GM23338 (cell line): ENCODE measurements around the gene HOXB3. TPM values are rescaled to one million over a fixed set of nuclear protein-coding genes. Genes with fewer than 3 reads are reported as not detected.

Source experiments
- ATAC-seq: fragments of 200-7000 bp; cut with Tn5 transposase; 3 replicates; pipeline ENCODE4 v1.9.1; 2020
- DNase-seq: peaks from one replicate; pipeline ENCODE4 v3.0.0-alpha.2; 2015; ENCODE audit warnings: low spot score
- H2AFZ ChIP-seq: fragments of 200-600 bp; sonication (generic); 2 replicates; pipeline ENCODE4 v1.8.0; 2016; ENCODE audit warnings: antibody characterized with exemption, mild to moderate bottlenecking, moderate library complexity
- H3F3A ChIP-seq: fragments of 200-600 bp; sonication (generic); replicated peaks from 2 replicates; pipeline ENCODE4 v1.8.0; 2017; ENCODE audit warnings: antibody characterized with exemption, mixed run types, low read depth
- H3K27ac ChIP-seq: fragments of 200-600 bp; sonication (generic); 2 replicates; pipeline ENCODE4 v1.6.1; 2016; ENCODE audit warnings: low read depth
- H3K27me3 ChIP-seq: fragments of 200-600 bp; sonication (generic); 2 replicates; pipeline ENCODE4 v1.8.0; 2016; ENCODE audit warnings: mild to moderate bottlenecking, mixed run types, moderate library complexity; ENCODE audit not compliant: insufficient read depth
- H3K36me3 ChIP-seq: fragments of 200-600 bp; sonication (generic); 2 replicates; pipeline ENCODE4 v1.8.0; 2016; ENCODE audit warnings: mild to moderate bottlenecking; ENCODE audit not compliant: insufficient read depth
- H3K4me1 ChIP-seq: fragments of 200-600 bp; sonication (generic); 2 replicates; pipeline ENCODE4 v1.8.0; 2016; ENCODE audit warnings: mild to moderate bottlenecking, moderate library complexity; ENCODE audit not compliant: insufficient read depth
- H3K4me2 ChIP-seq: fragments of 200-600 bp; sonication (generic); 2 replicates; pipeline ENCODE4 v1.7.1; 2017; ENCODE audit warnings: mixed run types
- H3K4me3 ChIP-seq: fragments of 200-600 bp; sonication (generic); 2 replicates; pipeline ENCODE4 v1.6.1; 2016; ENCODE audit warnings: mixed run types
- H3K79me2 ChIP-seq: fragments of 200-600 bp; sonication (generic); replicated peaks from 2 replicates; pipeline ENCODE4 v1.8.0; 2017; ENCODE audit warnings: mild to moderate bottlenecking; ENCODE audit not compliant: insufficient read depth
- H3K9me2 ChIP-seq: fragments of 200-600 bp; sonication (generic); 2 replicates; pipeline ENCODE4 v1.8.0; 2017; ENCODE audit not compliant: insufficient read depth
- H4K20me1 ChIP-seq: fragments of 200-600 bp; sonication (generic); replicated peaks from 2 replicates; pipeline ENCODE4 v1.8.0; 2017; ENCODE audit warnings: mild to moderate bottlenecking; ENCODE audit not compliant: insufficient read depth
- H3K27ac Mint-ChIP-seq: 2 replicates; pipeline ENCODE4 v1.8.0; 2020; ENCODE audit warnings: inconsistent platforms, mild to moderate bottlenecking, moderate library complexity, mixed read lengths
- H3K27me3 Mint-ChIP-seq: 3 replicates; pipeline ENCODE4 v1.8.0; 2022; ENCODE audit warnings: low read depth, mild to moderate bottlenecking, moderate library complexity, mixed read lengths, inconsistent platforms; ENCODE audit not compliant: insufficient read depth, poor library complexity
- H3K36me3 Mint-ChIP-seq: 3 replicates; pipeline ENCODE4 v1.8.0; 2021; ENCODE audit warnings: low read depth, mild to moderate bottlenecking, inconsistent platforms, moderate library complexity, mixed read lengths
- H3K4me1 Mint-ChIP-seq: 3 replicates; pipeline ENCODE4 v1.8.0; 2020; ENCODE audit warnings: mild to moderate bottlenecking, inconsistent platforms, mixed read lengths
- H3K4me3 Mint-ChIP-seq: 3 replicates; pipeline ENCODE4 v1.8.0; 2021; ENCODE audit warnings: moderate library complexity, mild to moderate bottlenecking, inconsistent platforms, mixed read lengths
- H3K9me3 Mint-ChIP-seq: 3 replicates; pipeline ENCODE4 v1.8.0; 2020; ENCODE audit warnings: moderate library complexity, mild to moderate bottlenecking, inconsistent platforms, mixed read lengths
- CTCF ChIP-seq, 2 experiments: fragments of 200-600 bp in 1 of 2; sonication (generic) in 1 of 2; conservative IDR thresholded peaks; 2 replicates each; pipeline versions ENCODE4 v1.5.1 to v1.6.1; 2016 to 2017; ENCODE audit warnings: antibody characterized with exemption in 2 of 2, low read depth in 2 of 2, mild to moderate bottlenecking in 2 of 2, moderate library complexity in 1 of 2
- EZH2 ChIP-seq: fragments of 200-600 bp; sonication (generic); IDR thresholded peaks from one replicate; pipeline ENCODE4 v1.8.0; 2017; ENCODE audit warnings: antibody characterized with exemption, mild to moderate bottlenecking, low read depth; ENCODE audit not compliant: unreplicated experiment
- EZH2phosphoT487 ChIP-seq: fragments of 200-600 bp; sonication (generic); IDR thresholded peaks from one replicate; pipeline ENCODE4 v1.8.1; 2018; ENCODE audit warnings: antibody characterized with exemption; ENCODE audit not compliant: unreplicated experiment
- JUNB ChIP-seq: IDR thresholded peaks from one replicate; pipeline ENCODE4 v1.6.1; 2016; ENCODE audit warnings: antibody characterized with exemption; ENCODE audit not compliant: unreplicated experiment
- NANOG ChIP-seq: IDR thresholded peaks from 2 replicates; pipeline ENCODE4 v1.6.1; 2016; ENCODE audit warnings: antibody characterized with exemption, borderline replicate concordance
- POLR2AphosphoS5 ChIP-seq: IDR thresholded peaks from 2 replicates; pipeline ENCODE4 v1.6.1; 2016; ENCODE audit warnings: antibody characterized with exemption, low read depth
- STAT1 ChIP-seq: IDR thresholded peaks from one replicate; pipeline ENCODE4 v1.6.1; 2016; ENCODE audit warnings: antibody characterized with exemption; ENCODE audit not compliant: unreplicated experiment
- ZNF331 ChIP-seq: fragments of 250-450 bp; sonication (Bioruptor Pico); IDR thresholded peaks from 2 replicates; pipeline ENCODE4 v1.5.0; 2020; ENCODE audit warnings: low read depth, mild to moderate bottlenecking, moderate library complexity
- polyA plus RNA-seq: library from polyadenylated mRNA; unstranded; fragments of >200 nt; fragmentation: Nextera tagmentation; extraction: Ambion mirVana; gene quantifications from 2 replicates; pipeline ENCODE4 v1.2.1, GENCODE V29; 2016
- total RNA-seq: library from RNA; depleted of rRNA; stranded (reverse); fragments of >200 nt; shearing (Covaris generic); gene quantifications from 2 replicates; pipeline ENCODE4 v1.2.3, GENCODE V29; 2014
- TF ChIP-seq, protein P1 (sequence below): IDR thresholded peaks from one replicate; pipeline ENCODE4 v1.6.1; 2018; ENCODE audit warnings: antibody characterized with exemption; ENCODE audit not compliant: unreplicated experiment

HOXB3 gene
- total and polyA plus RNA-seq, 2 experiments from 2014 or later = 0.17 TPM; not detected in 1

GRCh38 chr17:48579471-48579759, 10.6 kb downstream of the HOXB3 start:
- H3K4me1 Mint-ChIP-seq = peaks cover 27% of the 10 kb centered on the region
- H3K4me3 Mint-ChIP-seq = no peak overlapping the region
- H3K79me2 ChIP-seq = no peaks in the 10 kb centered on the region
- peaks cover 64% of the 10 kb centered on the region for H3K27me3 Mint-ChIP-seq
- TF ChIP-seq, protein P1, sequence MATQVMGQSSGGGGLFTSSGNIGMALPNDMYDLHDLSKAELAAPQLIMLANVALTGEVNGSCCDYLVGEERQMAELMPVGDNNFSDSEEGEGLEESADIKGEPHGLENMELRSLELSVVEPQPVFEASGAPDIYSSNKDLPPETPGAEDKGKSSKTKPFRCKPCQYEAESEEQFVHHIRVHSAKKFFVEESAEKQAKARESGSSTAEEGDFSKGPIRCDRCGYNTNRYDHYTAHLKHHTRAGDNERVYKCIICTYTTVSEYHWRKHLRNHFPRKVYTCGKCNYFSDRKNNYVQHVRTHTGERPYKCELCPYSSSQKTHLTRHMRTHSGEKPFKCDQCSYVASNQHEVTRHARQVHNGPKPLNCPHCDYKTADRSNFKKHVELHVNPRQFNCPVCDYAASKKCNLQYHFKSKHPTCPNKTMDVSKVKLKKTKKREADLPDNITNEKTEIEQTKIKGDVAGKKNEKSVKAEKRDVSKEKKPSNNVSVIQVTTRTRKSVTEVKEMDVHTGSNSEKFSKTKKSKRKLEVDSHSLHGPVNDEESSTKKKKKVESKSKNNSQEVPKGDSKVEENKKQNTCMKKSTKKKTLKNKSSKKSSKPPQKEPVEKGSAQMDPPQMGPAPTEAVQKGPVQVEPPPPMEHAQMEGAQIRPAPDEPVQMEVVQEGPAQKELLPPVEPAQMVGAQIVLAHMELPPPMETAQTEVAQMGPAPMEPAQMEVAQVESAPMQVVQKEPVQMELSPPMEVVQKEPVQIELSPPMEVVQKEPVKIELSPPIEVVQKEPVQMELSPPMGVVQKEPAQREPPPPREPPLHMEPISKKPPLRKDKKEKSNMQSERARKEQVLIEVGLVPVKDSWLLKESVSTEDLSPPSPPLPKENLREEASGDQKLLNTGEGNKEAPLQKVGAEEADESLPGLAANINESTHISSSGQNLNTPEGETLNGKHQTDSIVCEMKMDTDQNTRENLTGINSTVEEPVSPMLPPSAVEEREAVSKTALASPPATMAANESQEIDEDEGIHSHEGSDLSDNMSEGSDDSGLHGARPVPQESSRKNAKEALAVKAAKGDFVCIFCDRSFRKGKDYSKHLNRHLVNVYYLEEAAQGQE = no peak
- TF ChIP-seq ZNF331 (CRISPR knock-in tag) = no peak
- TF ChIP-seq EZH2 = no peak
- TF ChIP-seq EZH2phosphoT487 = no peak
- no peak for TF ChIP-seq POLR2AphosphoS5
- no peak for TF ChIP-seq JUNB
- TF ChIP-seq NANOG = no peak
- TF ChIP-seq CTCF (conservative IDR thresholded peaks at IDR 0.05; ENCODE audit: low read depth in 2 of 2) = no peak
- peaks cover 58% of the 10 kb centered on the region for H3F3A ChIP-seq
- H3K27me3 ChIP-seq = peaks cover 100% of the 10 kb centered on the region
- no peaks in the 10 kb centered on the region for H3K9me2 ChIP-seq
- no peak overlapping the region for H3K4me2 ChIP-seq
- no peaks in the 10 kb centered on the region for H3K36me3 Mint-ChIP-seq
- no peak for ATAC-seq
- peaks cover 54% of the 10 kb centered on the region; the same call in 1 of the 2 replicates for H3K4me1 ChIP-seq
- H3K4me3 ChIP-seq = no peak overlapping the region
- H4K20me1 ChIP-seq = peaks cover 63% of the 10 kb centered on the region
- H3K27ac Mint-ChIP-seq = no peak overlapping the region
- H2AFZ ChIP-seq = no peak overlapping the region
- no peak overlapping the region for H3K27ac ChIP-seq
- H3K36me3 ChIP-seq = no peaks in the 10 kb centered on the region
- H3K9me3 Mint-ChIP-seq = peaks cover 10% of the 10 kb centered on the region
- no peak for DNase-seq

DNA sequence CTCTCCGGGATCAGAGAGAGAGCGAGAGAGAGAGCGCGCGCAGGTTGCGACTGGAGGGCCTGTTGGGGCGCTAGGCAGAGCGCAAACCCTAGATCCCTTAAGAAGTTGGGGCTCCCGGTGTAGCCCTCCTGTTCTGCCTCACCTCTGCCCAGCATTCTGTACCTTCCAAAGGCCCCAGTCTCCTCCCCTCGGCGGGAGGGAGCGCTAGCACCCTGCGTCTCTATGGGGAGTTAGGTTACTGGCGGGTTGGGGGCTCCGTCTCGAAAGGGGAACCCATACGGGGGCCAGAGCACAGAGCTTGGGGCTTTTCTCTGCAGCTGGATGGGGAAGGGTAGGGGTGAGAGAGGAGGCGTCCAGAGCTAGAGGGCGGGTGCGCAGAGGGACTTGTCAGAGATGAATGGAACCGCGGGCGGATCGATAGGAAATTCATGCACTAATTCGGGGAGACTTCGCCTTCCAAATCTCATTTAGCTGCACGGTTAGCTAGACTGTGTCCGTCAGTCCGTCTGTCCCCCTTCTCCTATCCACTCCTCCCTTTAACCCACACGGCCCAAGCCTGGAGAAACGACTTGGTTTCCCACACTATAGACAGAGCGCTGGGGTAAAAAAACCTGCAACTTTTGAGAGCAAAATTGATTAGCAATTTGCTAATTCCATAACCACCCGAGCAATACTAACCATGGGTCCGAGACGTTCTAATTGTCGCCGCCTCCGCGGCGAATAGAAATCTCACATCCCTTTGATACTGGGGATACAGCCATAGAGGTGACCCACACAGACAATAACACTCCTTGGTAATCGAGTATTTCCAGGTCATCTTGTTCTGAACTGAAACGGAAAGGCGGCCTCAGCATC, 11.2 kb downstream of the HOXB3 start:
- peaks cover 10% of the 10 kb centered on the region for H3K9me3 Mint-ChIP-seq
- H3K27ac Mint-ChIP-seq = no peak overlapping the region
- peaks cover 100% of the 10 kb centered on the region for H3K27me3 ChIP-seq
- DNase-seq = no peak
- H3K36me3 Mint-ChIP-seq = no peaks in the 10 kb centered on the region
- H4K20me1 ChIP-seq = peaks cover 62% of the 10 kb centered on the region
- no peak overlapping the region for H2AFZ ChIP-seq
- peaks cover 31% of the 10 kb centered on the region for H3K4me1 Mint-ChIP-seq
- peaks cover 59% of the 10 kb centered on the region for H3K27me3 Mint-ChIP-seq
- H3F3A ChIP-seq = peaks cover 57% of the 10 kb centered on the region
- no peaks in the 10 kb centered on the region for H3K36me3 ChIP-seq
- no peak overlapping the region for H3K27ac ChIP-seq
- peak overlapping the region; percentile 21; the same call in 2 of the 3 replicates for H3K4me3 Mint-ChIP-seq
- H3K79me2 ChIP-seq = no peaks in the 10 kb centered on the region
- peaks cover 59% of the 10 kb centered on the region for H3K4me1 ChIP-seq
- H3K9me2 ChIP-seq = no peaks in the 10 kb centered on the region
- peak overlapping the region; percentile 66 for H3K4me2 ChIP-seq
- TF ChIP-seq EZH2 (peak; percentile 92), STAT1 (no peak)
- peak; percentile 19 for ATAC-seq
- H3K4me3 ChIP-seq = peak overlapping the region; percentile 42
